Central memory CD8-positive, alpha-beta T cell (primary cell): ENCODE results near the gene CAND2.

ENCODE experiments used
- ATAC-seq: fragments of 150-1000 bp; cut with Tn5 transposase; replicated peaks from 2 replicates; pipeline ENCODE4 v1.10.0; 2022; ENCODE audit warnings: mild to moderate bottlenecking, moderate FRiP score, moderate number of reproducible peaks; ENCODE audit not compliant: poor library complexity, severe bottlenecking; ENCODE audit errors: extremely low read depth
- DNase-seq, 2 donors: peaks; one replicate each; pipeline ENCODE4 v3.0.0; 2021; ENCODE audit warnings: low spot score in 2 of 2
- H3K27ac Mint-ChIP-seq: one replicate; pipeline ENCODE4 v1.8.0; 2022; ENCODE audit warnings: low read depth, mild to moderate bottlenecking, moderate library complexity, mixed read lengths
- H3K27me3 Mint-ChIP-seq: one replicate; pipeline ENCODE4 v1.8.0; 2022; ENCODE audit warnings: mixed read lengths
- H3K36me3 Mint-ChIP-seq: one replicate; pipeline ENCODE4 v1.8.0; 2022; ENCODE audit warnings: mild to moderate bottlenecking, moderate library complexity, mixed read lengths; ENCODE audit not compliant: insufficient read depth
- H3K4me1 Mint-ChIP-seq: one replicate; pipeline ENCODE4 v1.8.0; 2022; ENCODE audit warnings: mixed read lengths
- H3K4me3 Mint-ChIP-seq: one replicate; pipeline ENCODE4 v1.8.0; 2022; ENCODE audit warnings: mild to moderate bottlenecking, moderate library complexity, mixed read lengths
- H3K9me3 Mint-ChIP-seq: one replicate; pipeline ENCODE4 v1.8.0; 2022; ENCODE audit warnings: mixed read lengths

Gene CAND2

DNA sequence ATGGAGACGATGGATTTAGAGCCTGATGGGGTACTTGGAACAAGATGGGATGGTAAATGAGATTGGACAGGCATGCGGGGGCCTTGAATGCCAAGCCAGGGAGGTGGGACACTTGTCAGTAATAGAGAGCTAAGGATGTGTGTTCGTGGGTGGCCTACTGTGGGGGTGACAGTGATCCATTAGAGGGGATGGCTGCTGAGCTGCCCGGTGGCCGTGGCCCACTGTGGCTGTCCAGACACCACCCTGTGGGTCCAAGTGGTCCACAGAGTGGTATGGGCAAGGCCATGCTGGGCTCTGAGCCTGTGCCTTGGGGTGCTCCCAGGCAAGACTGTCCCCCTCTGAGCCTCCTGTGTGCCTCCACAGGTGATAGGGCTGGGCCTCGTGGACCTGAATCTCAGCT lies 17.5 kb downstream of the CAND2 start:
- Mint-ChIP-seq H3K4me1 (peaks cover 10% of the 10 kb centered on the region), H3K9me3 (no peaks in the 10 kb centered on the region), H3K27me3 (no peaks in the 10 kb centered on the region), H3K36me3 (no peaks in the 10 kb centered on the region), H3K27ac (no peak overlapping the region), H3K4me3 (no peak overlapping the region)
- DNase-seq (no peak), ATAC-seq (no peak)

- Mint-ChIP-seq H3K27ac (no peak overlapping the region), H3K4me1 (peaks cover 4% of the 10 kb centered on the region), H3K4me3 (no peak overlapping the region), H3K9me3 (no peaks in the 10 kb centered on the region), H3K36me3 (no peaks in the 10 kb centered on the region), H3K27me3 (no peaks in the 10 kb centered on the region)
- DNase-seq: no peak
- no peak for ATAC-seq
Observed at GRCh38 chr3:12815078-12815477, 18.6 kb downstream of the CAND2 start.

- Mint-ChIP-seq H3K4me1 (peaks cover 1% of the 10 kb centered on the region), H3K27ac (no peak overlapping the region), H3K27me3 (no peaks in the 10 kb centered on the region), H3K9me3 (no peaks in the 10 kb centered on the region), H3K36me3 (no peaks in the 10 kb centered on the region), H3K4me3 (no peak overlapping the region)
- DNase-seq (no peak), ATAC-seq (no peak)
Observed at GRCh38 chr3:12815719-12816118, 19.2 kb downstream of the CAND2 start.

- no peaks in the 10 kb centered on the region for H3K36me3 Mint-ChIP-seq
- no peaks in the 10 kb centered on the region for H3K9me3 Mint-ChIP-seq
- H3K27me3 Mint-ChIP-seq: no peaks in the 10 kb centered on the region
- no peak overlapping the region for H3K4me3 Mint-ChIP-seq
- DNase-seq (no peak), ATAC-seq (no peak)
- no peaks in the 10 kb centered on the region for H3K4me1 Mint-ChIP-seq
- no peak overlapping the region for H3K27ac Mint-ChIP-seq
Observed at GRCh38 chr3:12816521-12817342, 20.3 kb downstream of the CAND2 start.

DNA sequence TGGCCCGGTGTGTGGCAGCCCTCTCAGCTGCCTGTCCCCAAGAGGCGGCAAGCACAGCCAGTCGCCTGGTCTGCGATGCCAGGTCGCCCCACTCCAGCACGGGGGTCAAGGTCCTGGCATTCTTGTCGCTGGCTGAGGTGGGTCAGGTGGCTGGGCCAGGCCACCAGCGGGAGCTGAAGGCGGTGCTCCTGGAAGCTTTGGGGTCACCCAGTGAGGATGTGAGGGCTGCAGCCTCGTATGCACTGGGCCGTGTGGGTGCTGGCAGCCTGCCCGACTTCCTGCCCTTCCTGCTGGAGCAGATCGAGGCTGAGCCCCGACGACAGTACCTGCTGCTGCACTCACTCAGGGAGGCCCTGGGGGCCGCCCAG lies 20.8 kb downstream of the CAND2 start:
- no peaks in the 10 kb centered on the region for H3K27me3 Mint-ChIP-seq
- ATAC-seq (no peak), DNase-seq (no peak)
- no peaks in the 10 kb centered on the region for H3K36me3 Mint-ChIP-seq
- H3K27ac Mint-ChIP-seq: no peak overlapping the region
- no peaks in the 10 kb centered on the region for H3K9me3 Mint-ChIP-seq
- H3K4me1 Mint-ChIP-seq: no peaks in the 10 kb centered on the region
- H3K4me3 Mint-ChIP-seq: no peak overlapping the region

GRCh38 chr3:12818273-12818672 lies 21.8 kb downstream of the CAND2 start:
- H3K9me3 Mint-ChIP-seq: no peaks in the 10 kb centered on the region
- H3K27ac Mint-ChIP-seq: no peak overlapping the region
- no peaks in the 10 kb centered on the region for H3K4me1 Mint-ChIP-seq
- no peaks in the 10 kb centered on the region for H3K27me3 Mint-ChIP-seq
- H3K36me3 Mint-ChIP-seq: no peaks in the 10 kb centered on the region
- DNase-seq: no peak
- no peak for ATAC-seq
- H3K4me3 Mint-ChIP-seq: no peak overlapping the region

DNA sequence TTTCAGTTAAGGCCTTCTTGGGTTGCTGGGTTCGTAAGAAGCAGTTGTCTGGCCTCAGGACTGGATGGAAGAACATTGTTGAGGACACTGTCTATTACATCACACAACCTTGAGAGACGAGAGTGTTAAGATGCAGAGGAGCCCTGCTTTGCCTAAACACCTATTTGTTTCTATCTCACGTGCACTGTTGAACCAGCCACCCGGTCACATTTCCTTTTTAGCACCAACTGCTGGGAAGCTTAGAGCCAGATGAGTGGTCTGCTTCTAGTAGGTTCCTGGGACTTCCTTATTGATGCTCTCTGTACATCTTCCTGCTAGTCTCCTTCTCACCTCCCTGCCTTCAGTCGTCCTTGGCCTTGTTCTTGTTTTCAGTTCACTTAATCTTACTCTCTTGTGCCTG lies 22.3 kb downstream of the CAND2 start:
- no peaks in the 10 kb centered on the region for H3K27me3 Mint-ChIP-seq
- ATAC-seq (no peak), DNase-seq (no peak)
- H3K9me3 Mint-ChIP-seq: no peaks in the 10 kb centered on the region
- no peak overlapping the region for H3K4me3 Mint-ChIP-seq
- H3K27ac Mint-ChIP-seq: no peak overlapping the region
- no peaks in the 10 kb centered on the region for H3K4me1 Mint-ChIP-seq
- H3K36me3 Mint-ChIP-seq: no peaks in the 10 kb centered on the region

- H3K9me3 Mint-ChIP-seq: no peaks in the 10 kb centered on the region
- DNase-seq (no peak), ATAC-seq (no peak)
- H3K27me3 Mint-ChIP-seq: no peaks in the 10 kb centered on the region
- no peak overlapping the region for H3K27ac Mint-ChIP-seq
- H3K4me1 Mint-ChIP-seq: no peaks in the 10 kb centered on the region
- peaks cover 1% of the 10 kb centered on the region for H3K36me3 Mint-ChIP-seq
- no peak overlapping the region for H3K4me3 Mint-ChIP-seq
Observed at GRCh38 chr3:12822725-12823373, 26.4 kb downstream of the CAND2 start.

- no peaks in the 10 kb centered on the region for H3K9me3 Mint-ChIP-seq
- no peak overlapping the region for H3K27ac Mint-ChIP-seq
- ATAC-seq (no peak), DNase-seq (no peak)
- no peaks in the 10 kb centered on the region for H3K4me1 Mint-ChIP-seq
- no peak overlapping the region for H3K4me3 Mint-ChIP-seq
- peaks cover 1% of the 10 kb centered on the region for H3K36me3 Mint-ChIP-seq
- no peaks in the 10 kb centered on the region for H3K27me3 Mint-ChIP-seq
Observed at GRCh38 chr3:12824299-12824698, 27.8 kb downstream of the CAND2 start.

DNA sequence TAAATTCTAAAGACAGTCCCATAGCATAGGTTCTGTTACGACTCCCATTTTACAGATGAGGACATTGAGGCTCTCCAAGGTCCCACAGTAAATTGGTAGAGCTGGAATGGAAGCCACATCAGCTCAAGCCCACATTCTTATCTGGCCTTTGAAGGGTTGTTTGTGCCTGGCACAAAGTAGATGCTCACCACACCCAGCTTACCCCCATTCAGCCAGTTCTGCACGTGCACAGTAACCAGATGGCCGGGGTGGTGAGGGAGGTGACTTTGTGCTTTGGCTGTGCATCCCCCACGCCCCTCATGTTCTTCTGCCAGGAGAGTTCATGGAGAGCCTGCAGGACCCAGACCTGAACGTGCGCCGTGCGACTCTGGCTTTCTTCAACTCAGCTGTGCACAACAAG lies 28.7 kb downstream of the CAND2 start:
- no peaks in the 10 kb centered on the region for H3K4me1 Mint-ChIP-seq
- H3K9me3 Mint-ChIP-seq: no peaks in the 10 kb centered on the region
- no peak overlapping the region for H3K4me3 Mint-ChIP-seq
- H3K27me3 Mint-ChIP-seq: no peaks in the 10 kb centered on the region
- peaks cover 1% of the 10 kb centered on the region for H3K36me3 Mint-ChIP-seq
- ATAC-seq (no peak), DNase-seq (no peak)
- H3K27ac Mint-ChIP-seq: no peak overlapping the region

DNA sequence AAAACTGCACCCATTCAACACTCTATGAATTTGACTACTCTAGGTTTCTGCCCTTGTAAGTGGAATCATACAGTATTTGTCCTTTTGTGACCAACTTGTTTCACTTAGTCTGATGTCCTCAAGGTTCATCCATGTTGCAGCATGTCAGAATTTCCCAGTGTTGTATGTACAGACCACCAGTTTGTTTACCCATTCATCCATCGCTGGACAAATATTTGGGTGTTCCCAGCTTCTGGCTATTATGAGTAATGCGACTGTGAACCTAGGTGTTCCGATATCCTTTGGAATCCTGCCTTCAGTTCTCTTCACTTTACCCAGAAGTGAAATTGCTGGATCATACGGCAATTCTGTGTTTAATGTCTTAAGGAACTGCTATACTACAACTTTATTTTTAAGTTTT lies 32.3 kb downstream of the CAND2 start:
- peaks cover 16% of the 10 kb centered on the region for H3K36me3 Mint-ChIP-seq
- H3K4me1 Mint-ChIP-seq: no peaks in the 10 kb centered on the region
- no peaks in the 10 kb centered on the region for H3K27me3 Mint-ChIP-seq
- no peak overlapping the region for H3K4me3 Mint-ChIP-seq
- ATAC-seq (no peak), DNase-seq (no peak)
- no peaks in the 10 kb centered on the region for H3K9me3 Mint-ChIP-seq
- no peak overlapping the region for H3K27ac Mint-ChIP-seq

GRCh38 chr3:12829404-12829803 lies 32.9 kb downstream of the CAND2 start:
- Mint-ChIP-seq H3K4me1 (no peaks in the 10 kb centered on the region), H3K9me3 (no peaks in the 10 kb centered on the region), H3K4me3 (no peak overlapping the region), H3K27me3 (no peaks in the 10 kb centered on the region), H3K27ac (no peak overlapping the region), H3K36me3 (peaks cover 20% of the 10 kb centered on the region)
- DNase-seq (no peak), ATAC-seq (no peak)
